ENCODE data around the gene GOLGB1.

- TF ChIP-seq CTCF (IDR thresholded peaks at IDR 0.05; ENCODE audit: poor library complexity) = no peak
- no peak for TF ChIP-seq EZH2 (IDR thresholded peaks at IDR 0.05; ENCODE audit: borderline replicate concordance)
Observed at GRCh38 chr3:121649645-121650044, 99.9 kb downstream of the GOLGB1 start.
